WI38 (cell line): ENCODE measurements around the gene RHO.

Experiments
- H3K4me3 ChIP-seq: 2 replicates; pipeline ENCODE4 v1.5.1; 2011; ENCODE audit warnings: low read depth, mild to moderate bottlenecking, control low read depth, low read length
- CTCF ChIP-seq: IDR thresholded peaks from 2 replicates; pipeline ENCODE4 v1.5.1; 2012; ENCODE audit warnings: low read depth, mild to moderate bottlenecking, control low read depth, low read length

The RHO gene

DNA sequence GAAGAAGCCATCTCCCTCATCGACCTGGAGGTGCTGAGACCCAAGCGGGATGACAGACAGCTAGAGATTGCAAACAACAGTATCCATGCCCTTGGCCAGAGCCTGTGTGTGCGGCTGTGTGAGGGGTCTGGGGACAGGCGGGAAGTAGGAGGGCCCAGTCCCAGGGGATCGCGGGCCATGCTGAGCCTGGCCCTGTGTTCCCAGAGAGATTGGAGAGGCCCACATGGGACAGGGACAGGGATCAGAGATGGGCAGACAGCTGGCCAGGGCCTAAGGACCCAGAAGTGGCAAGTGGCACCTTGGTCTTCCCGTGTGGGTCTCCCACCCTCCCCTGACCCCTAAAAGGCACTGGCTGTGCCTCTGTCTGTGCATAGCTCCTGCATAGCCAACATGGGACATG lies 10.9 kb upstream of the RHO start:
- H3K4me3 ChIP-seq, result no peak overlapping the region
- TF ChIP-seq CTCF, result no peak

GRCh38 chr3:129518038-129518561 lies 10.3 kb upstream of the RHO start:
- H3K4me3 ChIP-seq, result no peak overlapping the region
- TF ChIP-seq CTCF, result no peak

DNA sequence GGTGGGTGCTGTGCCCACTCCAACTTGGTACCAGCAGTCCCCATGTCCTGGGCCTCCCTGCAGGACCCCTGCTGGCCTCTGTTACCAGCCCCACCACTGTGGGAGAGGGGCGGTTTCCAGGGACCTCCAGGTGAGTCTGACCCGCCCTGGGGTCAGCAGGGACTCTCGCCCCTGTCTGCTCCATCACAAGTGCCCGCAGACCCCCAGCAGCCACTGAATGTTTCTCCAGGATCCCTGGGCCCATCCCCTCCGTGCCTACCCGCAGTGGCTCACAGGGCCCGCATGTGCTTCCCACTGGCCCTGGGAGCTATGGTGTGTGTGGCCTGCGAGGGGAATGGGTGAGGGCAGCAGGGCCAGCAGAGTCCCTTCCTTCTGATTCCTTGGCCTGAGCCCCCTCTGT lies 9.9 kb upstream of the RHO start:
- no peak overlapping the region for H3K4me3 ChIP-seq
- TF ChIP-seq CTCF, result no peak

DNA sequence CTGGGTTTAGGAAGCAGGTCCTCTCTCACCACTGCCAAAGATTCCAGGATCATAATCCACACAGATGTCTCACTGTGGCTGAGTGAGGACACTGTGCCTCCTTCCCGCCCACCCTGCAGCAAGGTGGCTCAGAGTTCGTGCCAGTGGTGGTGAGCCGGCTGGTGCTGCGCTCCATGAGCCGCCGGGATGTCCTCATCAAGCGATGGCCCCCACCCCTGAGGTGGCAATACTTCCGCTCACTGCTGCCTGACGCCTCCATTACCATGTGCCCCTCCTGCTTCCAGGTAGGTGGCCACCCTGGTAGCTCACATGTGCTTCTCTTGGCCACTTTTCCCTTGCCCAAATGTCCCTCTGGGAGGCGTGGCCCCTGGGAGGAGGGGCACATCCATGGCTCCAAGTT lies 9.0 kb upstream of the RHO start:
- H3K4me3 ChIP-seq, result no peak overlapping the region
- no peak for TF ChIP-seq CTCF

DNA sequence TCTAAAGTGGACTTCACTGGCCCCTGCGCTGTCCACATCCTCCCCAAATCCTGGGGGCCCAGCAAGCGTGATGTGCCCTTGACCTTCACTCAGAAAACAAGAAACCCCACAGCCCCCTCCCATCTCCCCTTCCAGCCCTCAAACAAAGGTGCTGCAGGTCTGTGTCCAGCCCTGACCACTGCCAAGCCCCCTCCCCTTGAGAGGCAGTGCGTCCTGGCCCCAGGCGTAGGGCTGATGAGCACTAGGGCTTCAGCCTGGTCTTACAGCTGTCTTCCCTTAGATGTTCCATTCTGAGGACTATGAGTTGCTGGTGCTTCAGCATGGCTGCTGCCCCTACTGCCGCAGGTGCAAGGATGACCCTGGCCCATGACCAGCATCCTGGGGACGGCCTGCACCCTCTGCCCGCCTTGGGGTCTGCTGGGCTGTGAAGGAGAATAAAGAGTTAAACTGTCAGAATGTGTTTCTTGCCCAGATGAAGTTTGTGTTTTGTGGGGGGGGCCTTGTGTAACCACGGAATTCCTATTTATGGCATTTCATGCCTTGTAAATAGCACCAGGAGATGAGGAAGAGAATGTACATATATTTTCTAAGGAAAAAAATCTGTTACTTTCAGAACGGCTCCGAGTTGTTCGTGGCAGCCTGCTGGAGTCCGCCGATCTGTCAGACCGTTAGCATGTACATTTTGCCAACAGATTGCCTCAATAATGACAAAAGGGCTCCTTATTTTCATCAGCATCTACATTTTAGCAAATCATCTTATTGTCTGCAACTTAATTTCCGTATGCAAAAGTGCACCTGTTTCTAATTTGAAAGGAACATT lies 8.3 kb upstream of the RHO start:
- no peak for TF ChIP-seq CTCF
- H3K4me3 ChIP-seq, result no peak overlapping the region

- no peak for TF ChIP-seq CTCF
- no peak overlapping the region for H3K4me3 ChIP-seq
Measured at GRCh38 chr3:129520960-129521359, 7.5 kb upstream of the RHO start.

DNA sequence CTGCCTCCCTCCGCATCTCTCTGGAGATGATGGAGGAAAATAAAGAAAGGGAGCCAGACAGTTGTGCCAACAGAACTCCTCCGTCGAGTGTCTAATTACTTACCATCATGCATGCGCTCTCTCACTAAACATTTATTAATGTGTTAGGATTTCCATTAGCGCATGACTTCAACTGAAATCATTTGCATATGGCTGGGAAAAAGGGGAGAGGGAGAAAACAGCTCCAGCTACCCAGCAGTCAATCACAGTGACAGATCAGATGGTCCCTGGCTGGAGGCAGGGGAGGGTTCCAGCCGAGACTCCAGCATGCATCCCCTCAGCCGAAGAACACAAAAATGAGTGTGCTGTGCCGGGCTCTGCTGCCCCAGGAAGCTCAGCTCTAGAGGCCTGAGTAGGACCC lies 6.8 kb upstream of the RHO start:
- H3K4me3 ChIP-seq, result no peak overlapping the region
- no peak for TF ChIP-seq CTCF
